Measurements from ENCODE around the gene LHPP.

The LHPP gene

GRCh38 chr10:124462348-124462695 lies 699 bp downstream of the LHPP start:
- in situ Hi-C loops (cut with MboI; ENCODE audit: low pct_unique_long_range_greater_than_20kb, low sequenced_read_pairs, unreplicated experiment) = no loop called here
- TF ChIP-seq, protein P1, sequence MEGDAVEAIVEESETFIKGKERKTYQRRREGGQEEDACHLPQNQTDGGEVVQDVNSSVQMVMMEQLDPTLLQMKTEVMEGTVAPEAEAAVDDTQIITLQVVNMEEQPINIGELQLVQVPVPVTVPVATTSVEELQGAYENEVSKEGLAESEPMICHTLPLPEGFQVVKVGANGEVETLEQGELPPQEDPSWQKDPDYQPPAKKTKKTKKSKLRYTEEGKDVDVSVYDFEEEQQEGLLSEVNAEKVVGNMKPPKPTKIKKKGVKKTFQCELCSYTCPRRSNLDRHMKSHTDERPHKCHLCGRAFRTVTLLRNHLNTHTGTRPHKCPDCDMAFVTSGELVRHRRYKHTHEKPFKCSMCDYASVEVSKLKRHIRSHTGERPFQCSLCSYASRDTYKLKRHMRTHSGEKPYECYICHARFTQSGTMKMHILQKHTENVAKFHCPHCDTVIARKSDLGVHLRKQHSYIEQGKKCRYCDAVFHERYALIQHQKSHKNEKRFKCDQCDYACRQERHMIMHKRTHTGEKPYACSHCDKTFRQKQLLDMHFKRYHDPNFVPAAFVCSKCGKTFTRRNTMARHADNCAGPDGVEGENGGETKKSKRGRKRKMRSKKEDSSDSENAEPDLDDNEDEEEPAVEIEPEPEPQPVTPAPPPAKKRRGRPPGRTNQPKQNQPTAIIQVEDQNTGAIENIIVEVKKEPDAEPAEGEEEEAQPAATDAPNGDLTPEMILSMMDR (IDR thresholded peaks at IDR 0.05; ENCODE audit: extremely low read depth, insufficient read depth, missing control alignments) = no peak
- no peak for DNase-seq (ENCODE audit: low spot score)

DNA sequence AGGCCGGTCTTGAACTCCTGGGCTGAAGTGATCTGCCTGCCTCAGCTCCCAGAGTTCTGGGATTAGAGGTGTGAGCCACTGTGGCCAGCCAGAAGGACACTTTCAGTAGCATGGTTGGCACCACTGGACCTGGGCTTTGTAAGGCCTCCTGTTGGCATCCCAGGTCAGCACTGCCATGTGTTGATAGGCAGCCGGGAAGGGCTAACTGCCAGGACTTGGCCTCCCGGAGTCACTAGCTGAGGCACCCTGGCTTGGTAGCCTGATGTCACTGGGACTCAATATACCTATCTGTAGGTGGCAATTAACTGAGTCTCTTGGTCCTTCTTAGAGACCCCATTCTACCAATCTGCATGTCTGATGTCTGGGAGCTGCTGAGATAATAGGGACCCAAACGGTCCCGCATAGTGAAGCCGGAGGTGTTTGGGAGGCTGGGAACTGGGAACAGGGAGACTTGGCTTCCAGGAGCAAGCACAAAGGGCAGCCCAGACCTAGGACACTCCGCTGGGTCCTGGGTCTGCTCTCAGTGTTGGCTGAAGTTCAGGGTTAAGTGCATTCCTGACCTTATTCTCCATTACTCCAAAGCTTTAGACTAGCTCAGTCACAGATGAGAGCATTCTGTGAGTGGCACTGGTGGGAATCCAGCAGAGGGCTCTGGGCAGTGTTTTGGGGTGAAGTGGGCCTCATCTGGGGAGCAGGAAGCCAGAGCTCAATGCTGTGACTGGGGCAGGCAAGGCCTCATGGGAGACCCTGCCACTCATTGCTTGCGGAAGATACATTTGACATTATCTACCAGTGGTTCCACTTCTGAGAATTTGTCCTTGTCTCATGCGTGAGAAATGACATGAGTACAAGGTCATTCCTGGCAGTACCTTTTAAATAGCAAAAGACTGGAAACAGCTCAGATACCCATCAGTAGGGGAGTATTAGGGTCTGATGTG lies 2.7 kb downstream of the LHPP start:
- TF ChIP-seq, protein P1 (IDR thresholded peaks at IDR 0.05; ENCODE audit: extremely low read depth, insufficient read depth, missing control alignments) = no peak
- no peak for DNase-seq (ENCODE audit: low spot score)
- in situ Hi-C loops (cut with MboI; ENCODE audit: low pct_unique_long_range_greater_than_20kb, low sequenced_read_pairs, unreplicated experiment) = no loop called here

GRCh38 chr10:124465003-124465776 lies 3.6 kb downstream of the LHPP start:
- DNase-seq (ENCODE audit: low spot score) = peak; percentile 70
- in situ Hi-C loops (cut with MboI; ENCODE audit: low pct_unique_long_range_greater_than_20kb, low sequenced_read_pairs, unreplicated experiment) = no loop called here
- TF ChIP-seq, protein P1 (IDR thresholded peaks at IDR 0.05; ENCODE audit: extremely low read depth, insufficient read depth, missing control alignments) = no peak

GRCh38 chr10:124465777-124466488 lies 4.3 kb downstream of the LHPP start:
- in situ Hi-C loops (cut with MboI; ENCODE audit: low pct_unique_long_range_greater_than_20kb, low sequenced_read_pairs, unreplicated experiment) = no loop called here
- no peak for DNase-seq (ENCODE audit: low spot score)
- TF ChIP-seq, protein P1 (IDR thresholded peaks at IDR 0.05; ENCODE audit: extremely low read depth, insufficient read depth, missing control alignments) = no peak

- in situ Hi-C loops (cut with MboI; ENCODE audit: low pct_unique_long_range_greater_than_20kb, low sequenced_read_pairs, unreplicated experiment) = no loop called here
- DNase-seq (ENCODE audit: low spot score) = no peak
- TF ChIP-seq, protein P1 (IDR thresholded peaks at IDR 0.05; ENCODE audit: extremely low read depth, insufficient read depth, missing control alignments) = no peak
These were observed 5.5 kb downstream of the LHPP start for GRCh38 chr10:124467165-124467564.

DNA sequence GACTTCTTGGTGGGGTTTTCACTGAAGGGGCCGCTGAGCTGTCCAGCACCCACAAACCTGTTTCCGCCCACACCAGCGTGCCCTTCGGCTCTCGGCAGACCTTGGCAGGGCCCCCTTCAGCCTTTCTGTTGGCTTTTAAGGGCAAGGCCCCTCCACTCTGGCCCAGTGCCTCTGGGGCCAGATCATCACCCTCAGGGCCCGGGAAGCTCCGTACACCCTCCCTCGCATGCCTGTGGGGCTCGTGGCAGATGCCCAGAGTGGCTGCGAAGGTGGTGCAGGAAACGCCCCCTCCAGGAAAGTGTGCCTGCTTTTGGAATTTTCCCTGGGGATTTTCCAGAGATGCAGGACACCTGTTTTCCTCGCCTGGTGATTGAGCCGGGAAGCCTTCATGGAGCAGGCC lies 7.0 kb downstream of the LHPP start:
- in situ Hi-C loops (cut with MboI; ENCODE audit: low pct_unique_long_range_greater_than_20kb, low sequenced_read_pairs, unreplicated experiment) = no loop called here
- TF ChIP-seq, protein P1 (IDR thresholded peaks at IDR 0.05; ENCODE audit: extremely low read depth, insufficient read depth, missing control alignments) = no peak
- no peak for DNase-seq (ENCODE audit: low spot score)

Data from GM13977 (cell line).